BLaER1 (cell line): ENCODE measurements around the gene MED31.
"Not testable (repeated sequence)": the region's sequence is repeated elsewhere in the genome, so short reads cannot be mapped to it uniquely, and the experiment has no call there.

Source experiments
- H3K27ac ChIP-seq: shearing (Covaris generic); formaldehyde crosslinking; 2 replicates; pipeline ENCODE4 v1.8.1; 2022
- H3K27me3 ChIP-seq: shearing (Covaris generic); formaldehyde crosslinking; 2 replicates; pipeline ENCODE4 v1.8.1; 2022
- H3K36me3 ChIP-seq: shearing (Covaris generic); formaldehyde crosslinking; 2 replicates; pipeline ENCODE4 v1.8.1; 2022
- H3K4me1 ChIP-seq: shearing (Covaris generic); formaldehyde crosslinking; 2 replicates; pipeline ENCODE4 v1.8.1; 2022
- H3K4me2 ChIP-seq: shearing (Covaris generic); formaldehyde crosslinking; 2 replicates; pipeline ENCODE4 v1.8.1; 2022
- H3K4me3 ChIP-seq: shearing (Covaris generic); formaldehyde crosslinking; 2 replicates; pipeline ENCODE4 v1.8.1; 2022
- H3K9ac ChIP-seq: shearing (Covaris generic); formaldehyde crosslinking; 2 replicates; pipeline ENCODE4 v1.8.1; 2022
- H3K9me3 ChIP-seq: shearing (Covaris generic); formaldehyde crosslinking; 2 replicates; pipeline ENCODE4 v1.8.1; 2022
- H4K20me1 ChIP-seq: shearing (Covaris generic); formaldehyde crosslinking; 2 replicates; pipeline ENCODE4 v1.8.1; 2022
- Cebpa-rat ChIP-seq: shearing (Covaris generic); IDR thresholded peaks from 2 replicates; pipeline ENCODE4 v1.8.1; 2022

The MED31 gene

DNA sequence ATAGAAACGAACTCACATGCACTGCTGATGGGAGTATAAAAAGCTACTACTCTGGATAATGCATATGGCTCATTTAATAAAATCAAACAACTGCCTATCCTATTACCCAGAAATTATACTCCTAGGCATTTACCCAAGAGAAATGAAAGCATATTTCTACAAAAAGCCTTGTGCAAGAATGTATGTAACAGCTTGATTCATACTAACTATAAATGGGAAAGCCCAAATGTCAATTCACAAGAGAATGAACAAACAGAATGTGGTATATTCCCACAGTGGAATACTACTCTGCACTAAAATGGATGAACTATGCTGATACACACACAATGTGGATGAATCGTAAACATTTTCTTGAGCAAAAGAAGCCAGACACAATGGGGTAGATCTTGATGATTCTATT is 49.3 kb downstream of the MED31 start:
- no peak for TF ChIP-seq Cebpa-rat
- peaks cover 84% of the 10 kb centered on the region for H3K36me3 ChIP-seq
- no peaks in the 10 kb centered on the region for H4K20me1 ChIP-seq
- H3K27me3 ChIP-seq = no peaks in the 10 kb centered on the region
- H3K9me3 ChIP-seq = no peaks in the 10 kb centered on the region
- no peak overlapping the region for H3K4me3 ChIP-seq
- H3K4me1 ChIP-seq = peaks cover 8% of the 10 kb centered on the region; the same call in 1 of the 2 replicates
- no peak overlapping the region for H3K4me2 ChIP-seq
- H3K27ac ChIP-seq = no peak overlapping the region
- no peak overlapping the region for H3K9ac ChIP-seq

GRCh38 chr17:6599364-6599763 is 52.0 kb downstream of the MED31 start:
- H3K9ac ChIP-seq = no peak overlapping the region
- no peak for TF ChIP-seq Cebpa-rat
- no peak overlapping the region for H3K4me3 ChIP-seq
- peaks cover 81% of the 10 kb centered on the region for H3K36me3 ChIP-seq
- H3K4me1 ChIP-seq = peaks cover 8% of the 10 kb centered on the region; the same call in 1 of the 2 replicates
- no peaks in the 10 kb centered on the region for H3K27me3 ChIP-seq
- no peaks in the 10 kb centered on the region for H3K9me3 ChIP-seq
- H4K20me1 ChIP-seq = no peaks in the 10 kb centered on the region
- H3K27ac ChIP-seq = no peak overlapping the region
- peak overlapping the region; percentile 1; the same call in 1 of the 2 replicates for H3K4me2 ChIP-seq

GRCh38 chr17:6597727-6598126 is 53.7 kb downstream of the MED31 start:
- Histone ChIP-seq H3K4me2 (no peak overlapping the region), H3K4me1 (peaks cover 8% of the 10 kb centered on the region; the same call in 1 of the 2 replicates), H4K20me1 (no peaks in the 10 kb centered on the region), H3K9me3 (no peaks in the 10 kb centered on the region), H3K4me3 (no peak overlapping the region), H3K36me3 (peaks cover 88% of the 10 kb centered on the region), H3K9ac (no peak overlapping the region), H3K27ac (no peak overlapping the region), H3K27me3 (no peaks in the 10 kb centered on the region)
- TF ChIP-seq Cebpa-rat = no peak

- no peaks in the 10 kb centered on the region for H4K20me1 ChIP-seq
- H3K9ac ChIP-seq = no peak overlapping the region
- peaks cover 8% of the 10 kb centered on the region; the same call in 1 of the 2 replicates for H3K4me1 ChIP-seq
- no peaks in the 10 kb centered on the region for H3K9me3 ChIP-seq
- H3K4me2 ChIP-seq = no peak overlapping the region
- peaks cover 88% of the 10 kb centered on the region for H3K36me3 ChIP-seq
- H3K27ac ChIP-seq = no peak overlapping the region
- no peak overlapping the region for H3K4me3 ChIP-seq
- TF ChIP-seq Cebpa-rat = no peak
- H3K27me3 ChIP-seq = no peaks in the 10 kb centered on the region
Observed at GRCh38 chr17:6596941-6597340, 54.5 kb downstream of the MED31 start.

GRCh38 chr17:6596511-6596910 is 54.9 kb downstream of the MED31 start:
- Histone ChIP-seq H3K27me3 (no peaks in the 10 kb centered on the region), H3K36me3 (peaks cover 90% of the 10 kb centered on the region), H3K27ac (no peak overlapping the region), H4K20me1 (no peaks in the 10 kb centered on the region), H3K4me3 (no peak overlapping the region), H3K9ac (no peak overlapping the region), H3K4me2 (no peak overlapping the region), H3K4me1 (peaks cover 8% of the 10 kb centered on the region; the same call in 1 of the 2 replicates), H3K9me3 (no peaks in the 10 kb centered on the region)
- TF ChIP-seq Cebpa-rat = no peak

- Histone ChIP-seq H3K27me3 (no peaks in the 10 kb centered on the region), H3K27ac (no peak overlapping the region), H3K4me3 (no peak overlapping the region), H3K9ac (no peak overlapping the region), H3K9me3 (no peaks in the 10 kb centered on the region), H3K36me3 (peaks cover 90% of the 10 kb centered on the region), H4K20me1 (no peaks in the 10 kb centered on the region), H3K4me1 (peaks cover 8% of the 10 kb centered on the region; the same call in 1 of the 2 replicates), H3K4me2 (no peak overlapping the region)
- TF ChIP-seq Cebpa-rat = no peak
Observed at GRCh38 chr17:6596081-6596480, 55.3 kb downstream of the MED31 start.

DNA sequence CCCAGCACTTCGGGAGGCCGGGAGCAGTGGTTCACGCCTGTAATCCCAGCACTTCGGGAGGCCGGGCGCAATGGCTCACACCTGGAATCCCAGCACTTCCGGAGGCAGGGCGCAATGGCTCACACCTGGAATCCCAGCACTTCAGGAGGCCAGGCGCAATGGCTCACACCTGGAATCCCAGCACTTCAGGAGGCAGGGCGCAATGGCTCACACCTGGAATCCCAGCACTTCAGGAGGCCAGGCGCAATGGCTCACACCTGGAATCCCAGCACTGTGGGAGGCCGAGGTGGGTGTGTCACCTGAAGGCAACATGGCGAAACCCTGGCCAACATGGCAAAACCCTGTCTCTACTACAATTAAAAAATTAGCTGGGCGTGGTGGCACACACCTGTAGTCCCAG is 58.0 kb downstream of the MED31 start:
- not testable (repeated sequence) for H3K4me3 ChIP-seq, H3K27me3 ChIP-seq, H3K27ac ChIP-seq, H3K4me2 ChIP-seq, H3K4me1 ChIP-seq, H4K20me1 ChIP-seq, H3K9me3 ChIP-seq, H3K9ac ChIP-seq
- peaks cover 89% of the 10 kb centered on the region for H3K36me3 ChIP-seq
